ENCODE measurements around the gene PFKFB2.

- TF ChIP-seq ZNF274 (IDR thresholded peaks at IDR 0.05; ENCODE audit: low read depth, low read length), result no peak
- TF ChIP-seq YY1 (IDR thresholded peaks at IDR 0.05; ENCODE audit: insufficient read depth, insufficient read length), result no peak
Observed at GRCh38 chr1:207022996-207023679, 29.9 kb upstream of the PFKFB2 start.

Measured in NT2/D1 (cell line).